ENCODE results near the gene RPL38.

DNA sequence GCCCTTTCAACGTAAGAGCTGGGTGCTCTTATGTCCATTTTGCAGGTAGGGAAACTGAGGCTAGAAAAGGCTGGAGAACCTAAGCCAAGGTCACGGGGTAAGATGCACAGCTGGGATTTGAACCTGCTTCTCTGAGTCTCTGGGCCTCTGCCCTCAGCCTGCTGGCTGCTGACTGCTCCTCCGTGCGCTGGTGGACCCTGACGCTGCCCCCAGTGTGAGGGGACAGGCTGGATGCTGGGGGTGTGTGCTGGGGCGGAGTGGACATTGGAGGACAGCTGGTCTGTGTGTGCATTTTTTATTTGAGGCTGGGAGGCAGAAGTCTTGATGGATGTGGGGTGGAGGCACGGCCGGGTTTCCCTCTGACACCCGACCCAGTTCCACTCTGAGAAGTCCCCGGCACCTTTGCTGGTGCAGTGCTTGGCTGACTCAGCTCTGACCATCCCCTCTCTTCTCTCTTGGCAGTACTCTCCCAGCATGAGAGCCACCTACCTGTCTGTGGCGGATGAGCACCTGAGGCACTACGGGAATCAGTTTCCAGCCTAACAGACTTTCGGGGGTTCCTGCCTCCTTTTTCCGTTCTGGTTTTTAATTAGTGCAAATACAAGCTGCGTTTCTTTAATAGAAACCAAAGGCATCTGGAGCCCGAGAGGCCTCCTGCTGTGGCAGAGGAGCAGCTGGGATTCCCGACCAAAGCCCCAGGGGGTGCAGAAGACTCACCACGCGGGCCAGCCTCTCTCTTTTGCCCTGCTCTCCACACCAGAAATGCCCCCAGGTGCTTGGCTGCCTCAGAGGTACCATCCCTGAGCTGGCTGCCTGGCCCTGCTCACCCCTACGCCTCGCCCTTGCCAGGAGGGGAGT lies 56.4 kb downstream of the RPL38 start:
- no peak for TF ChIP-seq SREBF2 (IDR thresholded peaks at IDR 0.05)
- TF ChIP-seq, protein P1, sequence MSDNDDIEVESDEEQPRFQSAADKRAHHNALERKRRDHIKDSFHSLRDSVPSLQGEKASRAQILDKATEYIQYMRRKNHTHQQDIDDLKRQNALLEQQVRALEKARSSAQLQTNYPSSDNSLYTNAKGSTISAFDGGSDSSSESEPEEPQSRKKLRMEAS (IDR thresholded peaks at IDR 0.05) = no peak

Measured in A549 (cell line).